SU-DHL-6 (cell line): ENCODE results near the gene NPTXR.

ENCODE experiments used
- H2AFZ ChIP-seq: fragments of 200-600 bp; sonication (generic); 2 replicates; pipeline ENCODE4 v1.6.1; 2014; ENCODE audit warnings: low read depth, mild to moderate bottlenecking, moderate library complexity, mixed read lengths, antibody characterized with exemption, low read length; ENCODE audit not compliant: severe bottlenecking
- H3F3A ChIP-seq: fragments of 200-600 bp; shearing (Covaris generic); 2 replicates; pipeline ENCODE4 v1.6.0; 2016; ENCODE audit warnings: antibody characterized with exemption, mild to moderate bottlenecking; ENCODE audit not compliant: insufficient read depth
- H3K27ac ChIP-seq: fragments of 200-600 bp; sonication (generic); 2 replicates; pipeline ENCODE4 v1.5.1; 2016; ENCODE audit warnings: low read depth, mild to moderate bottlenecking, low read length, moderate library complexity, mixed read lengths
- H3K27me3 ChIP-seq: fragments of 200-600 bp; sonication (generic), shearing (Covaris generic); 2 replicates; pipeline ENCODE4 v1.6.0; 2014; ENCODE audit warnings: mild to moderate bottlenecking, low read length
- H3K36me3 ChIP-seq: fragments of 200-600 bp; sonication (generic); 2 replicates; pipeline ENCODE4 v1.6.1; 2014; ENCODE audit warnings: mild to moderate bottlenecking, low read length, mixed read lengths
- H3K4me2 ChIP-seq: fragments of 300-600, 200-600 bp; shearing (Covaris generic), sonication (generic); 2 replicates; pipeline ENCODE4 v1.6.0; 2014; ENCODE audit warnings: low read length, low read depth, mild to moderate bottlenecking; ENCODE audit not compliant: poor library complexity, severe bottlenecking
- H3K4me3 ChIP-seq: fragments of 200-600 bp; sonication (generic); 2 replicates; pipeline ENCODE4 v1.5.1; 2014; ENCODE audit warnings: antibody characterized with exemption, low read length, mild to moderate bottlenecking, mixed read lengths; ENCODE audit not compliant: insufficient read depth, poor library complexity, severe bottlenecking
- H3K79me2 ChIP-seq: fragments of 200-600 bp; sonication (generic); 2 replicates; pipeline ENCODE4 v1.6.1; 2014; ENCODE audit warnings: mild to moderate bottlenecking, low read length, moderate library complexity; ENCODE audit not compliant: insufficient read depth
- H3K9ac ChIP-seq: fragments of 200-600 bp; sonication (generic); 2 replicates; pipeline ENCODE4 v1.7.0; 2014; ENCODE audit warnings: mild to moderate bottlenecking, low read length
- H3K9me2 ChIP-seq: fragments of 200-600 bp; sonication (generic); replicated peaks from 2 replicates; pipeline ENCODE4 v1.6.1; 2014; ENCODE audit warnings: low read length; ENCODE audit not compliant: insufficient read depth
- H3K9me3 ChIP-seq: fragments of 200-600 bp; sonication (generic); 2 replicates; pipeline ENCODE4 v1.6.1; 2014; ENCODE audit warnings: low read length, mixed read lengths; ENCODE audit not compliant: insufficient read depth
- H4K20me1 ChIP-seq: fragments of 200-600 bp; sonication (generic); 2 replicates; pipeline ENCODE4 v1.6.1; 2014; ENCODE audit warnings: low read depth, mild to moderate bottlenecking, antibody characterized with exemption, low read length, moderate library complexity, mixed read lengths
- CTCF ChIP-seq: fragments of 200-600 bp; sonication (generic); IDR thresholded peaks from one replicate; pipeline ENCODE4 v1.5.1; 2017; ENCODE audit warnings: antibody characterized with exemption, mild to moderate bottlenecking, low read length, moderate library complexity; ENCODE audit not compliant: insufficient read depth, poor library complexity, severe bottlenecking
- EZH2phosphoT487 ChIP-seq: fragments of 200-600 bp; sonication (generic), shearing (Covaris generic); conservative IDR thresholded peaks from 2 replicates; pipeline ENCODE4 v1.6.1; 2018; ENCODE audit warnings: mild to moderate bottlenecking, antibody characterized with exemption, low read length, moderate library complexity, mixed read lengths

NPTXR gene

GRCh38 chr22:38830026-38830844, 13.6 kb downstream of the NPTXR start:
- H3K79me2 ChIP-seq = no peaks in the 10 kb centered on the region
- no peaks in the 10 kb centered on the region for H3K9me3 ChIP-seq
- H2AFZ ChIP-seq = no peak overlapping the region
- H3K9me2 ChIP-seq = no peaks in the 10 kb centered on the region
- H3K9ac ChIP-seq = no peak overlapping the region
- H4K20me1 ChIP-seq = no peaks in the 10 kb centered on the region
- no peak overlapping the region for H3K27ac ChIP-seq
- TF ChIP-seq EZH2phosphoT487 (no peak), CTCF (no peak)
- H3F3A ChIP-seq = no peaks in the 10 kb centered on the region
- no peaks in the 10 kb centered on the region for H3K36me3 ChIP-seq
- no peaks in the 10 kb centered on the region; the same call in 1 of the 2 replicates for H3K27me3 ChIP-seq
- H3K4me3 ChIP-seq = no peak overlapping the region
- H3K4me2 ChIP-seq = no peak overlapping the region

- H3K9me2 ChIP-seq = no peaks in the 10 kb centered on the region
- no peak overlapping the region for H3K27ac ChIP-seq
- no peak overlapping the region for H3K4me2 ChIP-seq
- no peaks in the 10 kb centered on the region for H4K20me1 ChIP-seq
- no peaks in the 10 kb centered on the region for H3F3A ChIP-seq
- no peak overlapping the region for H3K9ac ChIP-seq
- no peaks in the 10 kb centered on the region for H3K36me3 ChIP-seq
- H3K27me3 ChIP-seq = no peaks in the 10 kb centered on the region; the same call in 1 of the 2 replicates
- H3K4me3 ChIP-seq = no peak overlapping the region
- H2AFZ ChIP-seq = no peak overlapping the region
- no peaks in the 10 kb centered on the region for H3K9me3 ChIP-seq
- TF ChIP-seq CTCF = no peak
- TF ChIP-seq EZH2phosphoT487 = no peak
- no peaks in the 10 kb centered on the region for H3K79me2 ChIP-seq
Measured at GRCh38 chr22:38829485-38829884, 14.3 kb downstream of the NPTXR start.

GRCh38 chr22:38828616-38829205, 15.1 kb downstream of the NPTXR start:
- Histone ChIP-seq H3K4me2 (no peak overlapping the region), H3K9ac (no peak overlapping the region), H3K36me3 (no peaks in the 10 kb centered on the region), H3K79me2 (no peaks in the 10 kb centered on the region), H3K9me3 (no peaks in the 10 kb centered on the region), H4K20me1 (no peaks in the 10 kb centered on the region), H3K27me3 (no peaks in the 10 kb centered on the region; the same call in 1 of the 2 replicates), H3K4me3 (no peak overlapping the region), H3F3A (no peaks in the 10 kb centered on the region), H2AFZ (no peak overlapping the region), H3K27ac (no peak overlapping the region), H3K9me2 (no peaks in the 10 kb centered on the region)
- TF ChIP-seq CTCF (no peak), EZH2phosphoT487 (no peak)
